ENCODE measurements around the gene RPS6KA6.
A peak's percentile ranks its signal among the peaks of the same experiment; 100 is the strongest.

RPS6KA6 gene

DNA sequence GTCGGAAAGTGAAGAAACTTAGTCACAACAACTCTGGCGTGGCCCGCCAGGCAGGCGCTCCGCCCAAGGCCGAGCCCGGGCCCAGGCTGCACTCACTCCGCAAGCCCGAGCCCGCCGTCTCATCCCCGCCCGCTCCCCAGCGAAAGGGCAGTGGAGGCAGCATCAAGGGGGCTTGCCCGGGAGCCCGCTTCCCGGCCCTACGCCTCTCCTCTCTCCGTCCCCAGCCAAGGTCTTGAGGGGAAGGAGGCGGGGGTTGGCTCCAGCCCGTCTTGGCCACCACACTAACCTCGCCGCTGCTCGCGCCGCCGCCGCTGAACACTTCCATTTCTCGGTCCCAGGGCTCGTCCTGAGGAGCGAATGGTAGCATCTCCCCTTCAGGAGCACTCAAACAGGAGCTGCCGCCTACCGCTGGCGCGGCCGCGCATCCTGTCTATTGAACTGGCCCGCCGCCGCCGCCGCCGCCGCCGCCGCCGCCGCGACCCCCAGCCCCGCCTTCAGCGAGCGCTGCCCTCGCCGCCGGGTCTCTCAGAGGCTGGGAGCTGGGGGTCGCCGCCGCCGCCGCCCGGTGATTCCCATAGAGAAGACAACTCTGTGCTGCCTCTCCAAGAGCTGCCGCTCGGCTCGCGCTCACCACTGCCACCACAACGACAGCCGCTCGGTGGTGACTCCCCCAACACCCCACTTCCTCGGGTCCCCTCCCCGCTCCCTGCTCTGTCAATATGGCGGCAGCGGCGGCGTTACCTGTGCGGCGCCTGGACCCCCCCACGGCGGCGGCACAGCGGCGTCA, at the start of gene RPS6KA6:
Gene RPS6KA6 (minus strand): TSS at position 667 of the 787 bp plus-strand sequence. CDS start 300 bp downstream, at position 367.
- FAIRE-seq: no peak

DNA sequence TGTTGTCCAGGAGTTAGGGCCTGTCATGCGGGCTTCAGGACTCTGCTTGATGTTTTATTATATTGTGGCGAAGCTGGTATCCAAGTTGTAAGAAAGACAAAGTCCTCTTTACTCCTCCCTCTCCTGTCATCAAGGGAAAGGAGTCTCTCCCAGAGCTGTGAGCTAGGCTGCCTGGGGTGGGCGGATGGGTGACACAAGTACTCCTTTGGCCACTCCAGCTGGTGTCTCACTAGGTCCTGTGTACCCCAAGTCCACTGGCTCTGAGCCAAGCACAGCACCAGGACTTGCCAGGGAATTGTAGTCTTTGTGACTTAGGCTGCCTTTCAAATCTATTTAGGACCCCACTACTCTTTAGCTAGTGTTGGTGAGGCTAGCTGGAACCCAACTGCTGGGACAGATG, 36.7 kb upstream of the RPS6KA6 start:
- FAIRE-seq: no peak

DNA sequence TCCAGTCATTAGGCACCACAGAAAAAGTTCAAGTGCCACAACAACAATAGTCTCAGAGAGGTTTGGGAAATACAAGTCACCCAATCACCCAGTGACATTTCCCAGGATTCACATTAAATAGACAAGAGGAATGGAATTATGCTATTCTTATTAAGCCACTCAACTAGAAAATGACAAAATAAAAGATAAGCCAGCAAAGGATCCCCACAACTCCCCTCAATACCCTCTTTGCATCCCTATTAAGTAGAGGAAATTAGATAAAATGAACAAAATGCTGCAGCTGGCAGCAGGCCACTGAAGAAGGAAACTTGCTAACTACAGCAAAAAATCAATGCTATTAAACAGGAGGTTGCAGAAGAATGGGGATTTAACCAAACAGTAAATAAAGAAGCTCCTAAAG, 35.3 kb upstream of the RPS6KA6 start:
- peak; percentile 21 for FAIRE-seq

DNA sequence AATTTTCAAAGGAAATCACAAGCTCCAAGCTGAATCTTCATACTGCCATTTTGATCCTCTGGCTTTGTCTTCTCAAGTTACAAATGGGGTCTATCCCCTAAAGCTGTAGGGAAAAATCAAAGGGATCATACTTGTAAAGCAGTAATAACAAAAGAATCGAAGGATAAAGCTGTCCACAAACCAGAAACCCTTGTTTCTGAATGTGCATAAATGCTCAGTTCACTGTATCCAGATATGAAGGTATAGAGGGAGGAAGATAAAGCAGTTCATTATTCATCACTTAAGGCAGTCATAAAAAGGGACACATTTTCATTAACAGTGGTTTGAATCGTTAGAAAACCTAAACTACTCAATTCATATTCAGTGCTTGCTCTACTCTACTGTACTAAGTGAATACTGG, 33.2 kb upstream of the RPS6KA6 start:
- FAIRE-seq: no peak

DNA sequence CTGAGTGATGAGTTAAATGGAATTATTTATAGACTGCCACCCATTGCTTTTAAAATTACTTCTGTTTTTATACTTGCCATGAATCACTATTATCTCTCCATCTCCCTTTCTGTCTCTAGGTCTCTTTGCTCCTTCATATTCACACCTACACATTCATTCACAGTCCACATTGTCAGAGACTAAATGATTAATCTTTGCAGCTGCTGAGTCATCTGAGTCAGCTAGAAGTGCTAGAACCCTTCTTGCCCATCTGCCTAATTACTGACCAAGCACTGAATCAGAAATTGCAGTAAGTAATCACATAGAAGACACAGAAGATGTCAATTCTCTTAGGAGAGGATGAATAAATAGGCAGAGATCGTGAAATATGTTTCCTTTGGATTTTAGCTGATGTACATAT, 31.6 kb upstream of the RPS6KA6 start:
- FAIRE-seq: no peak

DNA sequence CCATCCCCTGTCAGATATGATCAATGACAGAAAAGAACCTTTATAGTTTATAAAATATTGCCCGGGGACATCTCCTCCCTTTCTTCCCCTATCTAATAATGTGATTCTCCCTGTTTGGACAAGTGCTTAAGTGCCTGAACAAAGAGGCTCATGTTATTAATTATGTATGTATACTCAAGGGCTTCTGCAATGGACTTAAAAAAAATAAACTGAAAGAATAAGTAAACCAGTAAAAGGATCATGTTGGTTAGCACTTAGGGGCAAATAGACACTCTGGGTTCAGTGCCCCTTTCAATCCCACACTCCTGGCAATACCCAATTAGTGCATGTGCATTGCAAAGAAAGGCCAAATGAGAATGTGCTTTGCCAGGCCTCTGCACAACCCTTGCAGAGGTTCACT, 30.7 kb upstream of the RPS6KA6 start:
- no peak for FAIRE-seq

DNA sequence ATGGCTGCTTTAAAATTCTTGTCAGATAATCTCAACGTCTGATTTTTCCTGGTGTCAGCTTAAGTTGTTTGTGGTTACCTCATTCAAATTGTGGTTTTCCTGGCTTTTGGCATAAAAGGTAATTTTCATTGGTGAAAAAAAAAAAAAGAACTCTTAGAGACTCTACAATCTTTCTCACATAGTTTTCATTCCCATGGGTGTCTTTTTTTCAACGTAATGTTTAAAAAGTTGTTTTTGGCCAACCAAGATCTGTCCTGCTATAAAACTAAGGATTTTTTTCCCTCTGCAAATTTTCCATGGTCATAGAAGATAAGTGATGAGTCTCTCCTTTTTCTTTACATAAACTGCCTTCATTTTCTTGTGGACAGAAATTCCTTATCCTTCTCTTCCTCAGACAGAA, 28.9 kb upstream of the RPS6KA6 start:
- FAIRE-seq: peak; percentile 18

DNA sequence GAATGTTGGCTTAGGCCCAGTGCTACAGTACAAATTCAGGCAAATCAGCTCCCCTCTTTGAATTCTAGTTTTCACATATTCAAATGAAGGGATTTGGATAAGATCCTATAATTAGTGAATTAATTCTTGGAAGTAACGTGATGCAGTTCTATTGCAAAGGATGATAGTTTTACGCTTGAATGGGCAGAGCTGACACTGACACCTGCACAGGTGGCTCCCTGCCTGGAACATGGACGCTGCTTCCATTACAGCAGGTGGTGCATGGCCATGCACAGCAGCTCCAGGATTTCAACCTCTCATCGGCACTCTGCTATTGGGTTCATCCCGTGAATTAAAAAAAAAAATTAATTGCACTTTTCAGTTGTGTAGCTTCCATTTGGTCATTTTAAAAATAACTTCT, 28.4 kb upstream of the RPS6KA6 start:
- no peak for FAIRE-seq

DNA sequence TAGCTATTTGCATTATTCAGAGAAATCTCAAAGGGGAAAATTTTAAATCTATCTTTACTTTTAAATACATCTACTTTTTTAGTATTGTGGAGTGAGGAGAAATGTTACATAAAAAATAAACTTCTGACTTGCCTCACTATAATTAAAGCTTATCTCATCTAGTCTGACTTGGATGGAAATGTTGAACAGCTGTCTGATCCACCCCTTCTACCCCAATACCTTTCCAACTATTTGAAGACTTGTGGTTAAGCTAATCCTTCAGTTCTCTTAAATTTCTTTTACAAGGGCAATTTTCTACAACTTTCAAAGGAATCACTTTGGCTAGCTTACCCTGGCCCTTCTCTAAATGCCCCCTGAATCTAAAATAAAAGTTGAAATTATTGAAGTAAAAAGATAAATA, 17.3 kb upstream of the RPS6KA6 start:
- no peak for FAIRE-seq

DNA sequence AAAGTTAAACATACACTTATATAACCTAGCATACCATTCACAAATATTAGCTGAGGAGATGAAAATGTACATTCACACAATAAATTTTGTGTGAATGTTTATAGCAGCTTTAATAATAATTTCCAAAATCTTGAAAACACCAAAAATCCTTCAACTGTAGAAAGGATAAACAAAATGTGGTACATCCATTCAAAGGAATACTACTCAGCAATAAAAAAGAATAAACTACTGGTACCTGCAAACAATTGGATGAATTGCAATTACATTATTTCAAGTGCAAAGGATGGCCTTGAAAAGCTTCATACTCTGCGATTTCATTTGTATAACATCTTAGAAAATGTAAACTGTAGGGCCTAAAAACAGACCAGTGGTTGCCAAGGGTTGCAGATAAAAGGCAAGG, 11.7 kb upstream of the RPS6KA6 start:
- no peak for FAIRE-seq

DNA sequence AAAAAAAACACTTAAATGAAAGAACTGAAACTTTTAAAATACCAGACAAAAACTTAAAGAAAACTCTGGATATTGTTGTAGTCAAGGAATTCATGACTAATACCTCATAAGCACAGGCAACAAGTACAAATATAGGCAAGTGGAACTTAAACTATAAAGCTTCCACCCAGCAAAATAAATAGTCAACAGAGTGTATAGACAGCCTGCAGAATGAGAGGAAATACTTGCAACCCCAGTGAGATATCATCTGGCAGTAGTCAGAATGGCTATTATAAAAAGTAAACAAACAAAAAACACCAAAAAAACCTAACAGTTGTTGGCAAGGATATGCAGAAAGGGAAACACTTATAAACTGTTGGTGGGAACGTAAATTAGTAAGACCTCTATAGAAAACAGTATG, 9.6 kb upstream of the RPS6KA6 start:
- no peak for FAIRE-seq

DNA sequence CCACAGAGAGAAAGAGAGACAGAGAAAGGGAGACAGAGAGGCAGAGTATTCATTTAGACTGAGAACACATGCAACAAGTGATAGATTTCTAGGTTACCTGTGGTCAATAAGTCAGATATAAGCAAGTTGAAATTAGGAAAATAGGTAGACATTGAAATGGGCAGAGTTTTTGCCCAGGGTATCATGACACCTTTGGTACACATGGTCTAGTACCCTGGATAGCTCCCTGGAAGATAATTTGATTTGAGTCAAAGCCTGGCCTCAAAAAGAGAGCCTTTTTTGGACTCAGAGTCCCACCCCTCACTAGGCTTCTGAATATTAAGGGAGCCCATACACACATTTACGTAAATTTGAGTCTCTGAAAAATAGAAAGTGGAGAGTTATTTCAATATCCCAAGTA, 4.0 kb upstream of the RPS6KA6 start:
- no peak for FAIRE-seq

DNA sequence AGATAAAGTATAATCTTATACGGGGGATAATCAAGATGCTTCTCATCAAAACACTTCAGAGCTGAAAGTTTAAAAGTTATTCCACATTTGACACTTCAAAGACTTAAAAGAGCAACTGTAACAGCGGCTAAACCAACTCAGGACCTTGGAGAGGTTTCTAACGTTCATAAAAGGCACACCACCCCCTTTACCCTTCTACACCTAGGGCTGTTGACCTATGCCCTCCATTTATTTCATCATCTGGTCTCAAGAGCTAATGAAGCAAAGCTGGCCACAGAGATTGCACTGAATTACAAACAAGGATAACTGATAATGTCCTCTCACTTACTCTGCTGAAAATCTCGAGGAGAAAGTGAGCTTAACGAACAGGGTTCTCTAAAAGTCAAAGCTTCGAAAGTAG, 1.1 kb upstream of the RPS6KA6 start:
- no peak for FAIRE-seq

DNA sequence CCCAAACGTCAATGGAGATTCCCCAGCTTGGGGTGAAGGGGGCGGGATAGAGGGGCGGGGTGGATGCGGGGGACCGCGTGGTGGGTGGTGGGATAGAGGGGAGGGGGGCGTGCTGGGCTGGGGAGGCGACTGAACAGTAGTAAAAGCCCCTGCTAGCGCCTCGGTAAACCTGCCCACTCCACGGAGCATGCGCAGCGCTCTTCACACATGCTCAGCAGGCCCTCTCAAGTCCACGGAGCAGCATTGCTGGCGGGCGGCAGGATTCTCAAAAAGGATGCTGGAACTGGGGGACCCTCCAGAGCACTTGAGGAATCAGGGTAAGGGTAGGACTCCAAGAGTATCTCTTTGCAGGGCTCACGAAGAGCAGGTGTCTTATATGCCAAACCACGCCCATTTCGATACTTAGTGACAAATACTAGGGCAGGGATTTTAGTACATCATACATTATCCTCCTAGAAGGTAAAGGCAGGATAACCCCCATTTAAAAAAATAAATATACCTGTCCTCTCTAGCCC, 378 bp upstream of the RPS6KA6 start:
- no peak for FAIRE-seq

DNA sequence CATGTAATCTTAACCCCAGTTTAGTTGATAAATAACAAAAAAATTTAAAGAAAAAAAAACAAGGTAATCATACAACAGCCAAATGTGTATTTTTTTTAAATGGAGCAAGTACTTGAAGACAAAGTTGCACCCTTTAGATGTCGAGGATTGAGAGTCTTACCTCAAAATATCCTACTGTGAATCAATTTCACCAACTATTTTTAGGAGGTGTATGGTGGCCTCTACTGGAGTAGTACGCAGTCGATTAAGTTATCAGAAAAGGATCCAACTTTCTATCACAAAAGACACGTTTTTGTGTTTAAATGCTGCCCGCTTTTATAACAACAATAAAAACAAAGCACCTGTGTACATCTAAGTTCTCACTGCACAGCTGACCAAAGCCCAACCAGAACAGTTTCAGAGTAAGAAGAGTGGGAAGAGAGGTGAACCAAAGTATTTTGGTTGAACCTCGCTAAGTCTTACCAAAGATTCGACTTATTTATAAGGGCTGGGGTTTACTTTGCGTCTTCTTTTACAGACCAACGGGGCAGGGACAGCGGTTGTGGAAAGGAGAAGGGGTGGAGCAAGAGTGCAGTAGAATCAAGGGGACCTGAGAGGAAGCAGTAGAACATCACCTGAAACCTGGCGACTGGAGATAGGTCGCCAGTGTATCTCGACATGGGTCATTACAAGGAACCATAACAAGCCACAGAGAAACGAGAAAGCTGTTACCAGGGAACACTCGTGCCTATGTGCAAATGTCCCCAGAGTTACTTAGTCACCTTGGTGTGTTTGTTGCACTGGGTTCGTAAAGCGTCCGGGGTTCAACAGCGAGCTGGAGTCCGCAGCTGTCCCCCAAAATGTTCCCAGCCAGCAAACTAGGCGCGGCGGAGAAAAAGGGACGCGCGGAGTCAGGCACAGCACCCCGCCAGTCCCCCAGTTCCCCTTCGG, 1.1 kb downstream of the RPS6KA6 start:
- peak; percentile 41 for FAIRE-seq

DNA sequence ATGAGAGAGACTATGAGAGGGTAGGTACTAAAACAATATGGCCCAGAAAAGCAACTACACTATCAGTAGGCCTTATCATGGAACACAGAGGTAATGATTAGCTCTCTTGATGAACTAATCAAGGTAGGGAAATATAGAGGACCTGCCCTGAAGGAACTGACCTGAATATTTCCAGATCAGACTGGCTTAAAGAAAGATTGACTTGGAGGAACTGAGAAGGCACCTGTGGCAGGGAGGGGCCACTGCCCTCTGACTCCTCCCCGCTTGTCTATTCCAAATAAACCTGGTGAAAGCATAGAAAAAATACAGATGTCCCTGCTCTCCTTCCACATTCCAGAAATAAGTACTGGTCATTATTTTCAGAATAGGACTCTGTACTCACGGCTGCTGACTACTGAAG, 5.5 kb downstream of the RPS6KA6 start:
- FAIRE-seq: peak; percentile 68

DNA sequence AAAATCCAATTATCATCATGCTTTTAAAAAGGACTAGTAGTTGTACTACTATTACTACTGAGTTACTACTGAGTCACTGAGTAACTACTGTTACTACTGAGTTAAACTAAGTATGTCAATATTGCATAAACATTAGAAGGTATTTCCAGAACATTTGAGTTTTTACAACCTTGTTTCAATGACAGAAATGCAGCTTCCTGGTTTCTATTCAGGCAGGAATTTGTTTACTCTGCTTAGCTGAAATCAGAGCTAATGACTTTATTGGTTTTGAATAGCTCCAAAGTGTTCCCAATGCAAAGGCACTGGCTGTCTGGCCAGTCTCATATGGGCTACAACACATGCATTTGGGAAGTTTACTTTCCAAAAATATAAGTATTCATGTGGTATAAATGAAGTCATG, 12.0 kb downstream of the RPS6KA6 start:
- FAIRE-seq: no peak

DNA sequence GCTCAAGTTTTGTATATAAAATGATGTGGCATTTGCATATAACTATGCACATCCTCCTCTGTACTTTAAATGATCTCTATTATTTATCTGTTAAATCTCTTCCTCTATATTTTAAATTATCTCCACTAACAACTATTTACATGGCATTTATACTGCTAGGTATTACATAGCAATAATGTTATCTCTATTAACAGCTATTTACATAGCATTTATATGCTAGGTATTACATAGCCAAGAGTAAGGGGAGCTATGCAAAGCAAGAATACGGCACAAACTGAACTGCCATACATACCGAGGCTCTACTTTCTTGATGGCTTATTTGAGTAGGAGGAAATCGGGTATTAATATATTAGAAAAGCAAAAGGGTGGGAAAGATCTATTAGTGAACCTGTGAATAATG, 12.7 kb downstream of the RPS6KA6 start:
- FAIRE-seq: no peak

DNA sequence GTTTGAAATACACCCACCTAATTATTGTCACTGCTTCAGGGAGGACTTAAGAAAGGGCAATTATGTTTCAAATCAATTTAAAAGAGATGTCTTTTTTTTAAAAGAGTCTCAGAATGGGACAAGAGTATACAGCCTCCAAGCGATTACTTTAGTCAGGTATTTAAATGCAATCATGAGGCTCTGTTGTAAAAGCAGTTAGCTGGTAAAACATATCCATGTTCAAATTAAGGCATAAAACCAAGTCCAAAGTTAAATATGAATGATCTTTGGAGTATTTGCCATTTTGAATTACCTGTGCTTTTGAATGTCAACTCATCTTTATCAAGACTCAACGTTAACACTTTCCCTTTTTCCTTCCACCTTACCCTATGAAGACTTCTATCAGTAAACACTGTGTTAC, 13.7 kb downstream of the RPS6KA6 start:
- FAIRE-seq: no peak

DNA sequence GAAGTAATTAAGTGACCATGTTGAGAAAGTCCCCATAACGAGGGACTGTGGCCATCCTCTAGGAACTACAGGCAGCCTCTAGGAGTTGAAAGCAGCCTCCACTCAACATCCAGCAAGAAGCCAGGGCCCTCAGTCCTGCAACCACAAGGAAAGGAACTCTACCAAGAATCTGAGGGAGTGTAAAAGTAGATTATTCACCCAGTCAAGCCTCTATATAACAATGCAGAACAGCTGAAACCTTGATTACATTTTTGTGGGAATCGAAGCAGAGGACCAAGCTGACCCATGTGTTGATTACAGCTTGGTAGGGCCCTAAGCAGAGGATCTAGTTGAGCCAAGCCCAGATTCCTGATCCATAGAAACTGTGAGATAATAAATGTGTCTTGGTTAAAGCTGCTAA, 17.1 kb downstream of the RPS6KA6 start:
- FAIRE-seq: no peak

DNA sequence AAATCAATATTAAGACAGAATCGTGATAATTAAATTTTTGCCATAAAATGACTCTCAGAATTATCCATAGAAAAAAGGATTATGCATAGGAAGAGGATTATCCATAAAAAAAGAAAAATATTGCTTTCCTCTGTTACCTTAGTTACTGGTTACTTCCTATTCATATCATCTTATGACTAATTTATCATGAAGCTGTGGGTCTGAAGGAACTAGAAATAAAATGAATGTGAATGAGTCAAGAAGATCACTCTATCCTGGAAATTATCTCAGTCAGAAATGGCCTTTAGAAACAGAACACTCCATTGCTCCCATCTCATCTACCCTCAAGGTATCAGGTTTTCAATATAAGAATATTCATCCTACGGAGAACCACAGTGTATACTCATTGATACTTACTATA, 19.4 kb downstream of the RPS6KA6 start:
- FAIRE-seq: peak; percentile 75

DNA sequence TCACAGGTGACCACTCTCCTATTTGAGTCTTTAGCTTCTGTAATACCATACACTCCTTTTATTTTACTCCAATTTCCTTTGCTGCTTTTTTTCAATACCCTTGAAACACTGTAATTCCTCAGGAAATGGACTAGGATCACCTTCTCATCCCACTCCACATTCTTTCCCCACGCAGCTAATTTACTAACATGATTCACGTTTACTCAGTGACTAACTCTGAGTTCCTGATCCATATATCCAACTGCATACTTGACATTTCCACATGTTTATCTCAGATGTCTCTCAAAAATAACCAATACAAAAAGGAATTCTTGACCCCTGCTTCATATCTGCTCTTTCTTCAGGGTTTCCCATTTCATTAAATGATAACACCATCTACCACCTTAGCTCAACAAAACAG, 19.9 kb downstream of the RPS6KA6 start:
- FAIRE-seq: no peak

DNA sequence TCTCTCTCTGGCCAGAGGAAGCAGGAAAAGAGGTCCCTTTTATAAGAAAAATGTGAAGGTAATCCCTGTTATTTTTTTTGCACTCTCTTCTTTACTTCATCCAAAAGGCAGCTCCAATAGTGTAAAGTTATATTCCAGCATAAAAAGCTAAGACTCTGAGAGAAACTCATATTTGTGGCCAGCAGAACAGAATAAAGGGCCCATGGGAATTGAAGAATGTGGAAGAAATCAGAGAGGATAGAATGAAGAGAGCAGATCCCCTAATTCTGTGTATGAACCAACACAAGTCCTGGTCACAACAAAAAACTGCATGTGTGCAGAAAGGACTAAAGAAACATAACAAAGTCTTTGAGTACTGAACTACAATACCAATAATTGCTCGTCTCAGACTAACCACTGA, 22.3 kb downstream of the RPS6KA6 start:
- no peak for FAIRE-seq

DNA sequence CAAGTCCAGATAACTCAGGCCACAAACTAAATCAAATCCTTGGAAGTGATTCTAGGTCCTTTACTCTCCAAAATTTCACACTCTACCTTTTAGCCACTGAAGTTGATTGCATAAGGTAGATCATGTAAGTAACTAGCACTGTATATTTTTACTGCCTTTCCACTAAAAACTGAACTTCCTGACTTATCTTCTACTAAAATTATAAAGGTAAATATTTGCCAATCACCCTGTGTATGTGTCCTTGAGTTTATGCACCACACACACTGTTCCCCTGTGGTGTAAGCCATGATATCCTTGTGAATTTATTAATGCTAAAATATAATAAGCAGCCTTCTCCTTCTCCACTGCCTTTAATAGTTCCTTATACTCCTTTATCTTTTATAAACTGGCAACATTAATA, 25.6 kb downstream of the RPS6KA6 start:
- FAIRE-seq: no peak
